ENCODE data around the gene BZW2.

The BZW2 gene

DNA sequence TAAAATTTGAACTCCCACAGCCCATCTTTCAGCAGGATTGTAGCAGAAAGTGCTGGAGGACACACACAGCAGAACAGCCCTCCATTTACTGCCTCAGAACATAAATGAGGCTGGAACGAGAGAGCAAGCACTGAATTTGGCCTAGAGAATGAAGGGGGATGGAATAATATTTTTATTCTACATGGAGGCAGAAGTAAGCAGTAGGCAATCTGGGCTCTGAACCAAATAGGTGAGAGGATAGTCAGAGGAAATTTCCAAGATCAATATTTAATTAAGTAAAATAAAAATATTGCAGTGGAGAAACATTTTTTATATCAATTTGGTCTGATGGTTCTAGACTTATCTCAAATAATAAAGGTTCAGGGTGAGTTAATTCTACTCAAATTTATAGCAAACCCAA lies 78.4 kb downstream of the BZW2 start:
- DNase-seq, result no peak

DNA sequence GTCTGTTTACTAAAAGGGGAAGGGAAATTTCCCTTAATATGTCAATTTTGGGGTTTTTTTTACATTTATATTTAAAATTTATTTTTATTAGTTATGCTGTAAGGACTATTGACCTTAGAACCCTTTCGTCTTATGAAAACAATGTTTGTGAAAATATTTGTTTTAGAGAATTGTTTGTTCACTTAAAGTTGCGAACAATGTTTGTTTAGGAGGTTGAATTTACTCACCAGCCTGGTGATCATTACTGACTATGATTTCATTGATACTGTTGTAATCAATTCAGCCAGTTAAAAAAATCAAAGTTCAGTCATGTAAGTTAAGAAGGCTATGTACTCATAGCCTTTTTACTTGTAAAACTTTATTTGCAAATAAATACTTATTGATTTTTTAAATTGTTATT lies 80.2 kb downstream of the BZW2 start:
- DNase-seq, result no peak

DNA sequence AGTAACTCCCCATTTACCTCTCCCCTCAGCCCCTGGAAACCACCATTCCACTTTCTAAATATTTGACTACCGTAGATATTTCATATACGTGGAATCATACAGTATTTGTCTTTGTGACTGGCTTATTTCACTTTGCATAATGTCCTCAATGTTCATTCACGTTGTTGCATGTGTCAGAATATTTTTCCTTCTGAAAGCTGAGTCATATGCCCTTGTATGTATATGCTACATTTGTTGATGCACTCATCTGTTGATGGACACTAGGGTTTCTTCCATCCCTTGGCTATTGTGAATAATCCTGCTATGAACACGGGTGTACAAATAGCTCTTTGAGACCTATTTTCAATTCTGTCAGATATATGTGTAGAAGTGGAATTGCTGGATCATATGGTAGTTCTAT lies 81.8 kb downstream of the BZW2 start:
- DNase-seq, result no peak

DNA sequence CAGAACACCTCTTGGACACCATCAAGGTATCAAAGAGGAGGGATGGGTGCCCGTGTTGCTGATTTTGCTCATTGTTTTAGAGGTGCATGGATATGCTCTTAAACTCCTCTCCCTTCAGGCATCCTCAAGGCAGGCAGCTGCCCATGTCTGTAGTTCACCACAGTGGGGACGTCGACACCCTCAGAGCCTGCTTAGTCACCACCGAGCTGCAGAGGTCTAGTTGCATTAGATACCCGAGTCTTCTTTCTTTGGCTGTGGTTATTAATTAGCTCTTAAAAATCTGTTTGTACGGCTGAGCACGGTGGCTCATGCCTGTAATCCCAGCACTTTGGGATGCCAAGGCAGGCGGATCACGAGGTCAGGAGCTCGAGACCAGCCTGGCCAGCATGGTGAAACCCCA lies 82.8 kb downstream of the BZW2 start:
- DNase-seq, result no peak

DNA sequence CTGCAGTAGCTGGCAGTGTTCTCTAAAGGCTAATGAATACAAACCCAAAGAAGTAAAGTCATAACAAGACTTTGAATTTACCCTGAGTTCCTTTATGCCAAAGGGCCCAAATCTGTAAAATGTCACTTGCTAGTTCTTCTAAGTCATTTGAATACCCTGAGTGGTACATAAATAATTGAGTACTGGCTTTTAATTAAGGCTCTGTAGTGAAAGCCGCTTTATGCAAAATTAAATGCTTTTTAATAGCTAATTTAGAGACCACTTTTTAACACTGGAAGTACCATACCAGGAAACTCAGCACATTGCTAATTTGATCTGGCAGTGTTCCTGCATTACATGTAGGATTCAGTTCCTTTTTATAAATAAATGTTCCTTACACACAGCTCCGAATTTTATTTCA lies 83.6 kb downstream of the BZW2 start:
- DNase-seq, result no peak

DNA sequence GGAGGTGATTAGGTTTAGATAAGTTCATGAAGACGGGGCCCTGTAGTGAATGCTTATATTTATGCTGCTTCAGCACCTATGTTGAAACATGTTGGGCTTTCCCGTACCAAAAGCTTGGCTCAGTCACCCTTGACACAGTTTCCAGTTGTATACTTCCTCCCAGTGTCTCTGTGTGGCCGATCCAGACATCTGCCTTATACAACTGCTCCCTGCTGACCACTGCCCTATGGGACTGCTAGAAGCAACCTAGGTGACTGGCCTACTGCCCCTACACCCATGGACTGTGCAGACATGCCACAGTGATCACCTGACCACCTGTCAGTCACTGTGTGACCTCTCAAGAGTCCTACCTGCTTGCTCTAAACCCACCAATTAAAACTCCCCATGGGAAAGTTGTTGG lies 85.0 kb downstream of the BZW2 start:
- no peak for DNase-seq

DNA sequence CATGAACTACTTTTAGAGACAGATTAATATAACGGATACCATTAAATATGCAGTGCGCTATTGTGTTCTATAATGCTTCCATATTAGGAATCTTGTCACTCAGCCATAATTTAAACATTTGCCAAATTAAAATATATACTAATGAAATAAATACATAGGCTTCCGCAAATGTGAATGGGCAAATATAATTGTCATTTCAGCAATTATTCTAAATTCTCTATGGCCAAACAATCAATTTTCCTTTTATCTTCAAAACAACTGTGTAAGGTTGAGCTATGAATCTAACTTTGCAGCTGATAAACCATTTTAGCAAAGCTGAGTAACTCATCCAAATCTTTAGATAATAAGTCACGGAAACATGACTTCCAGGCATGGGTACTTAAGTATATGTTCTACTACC lies 86.8 kb downstream of the BZW2 start:
- DNase-seq, result no peak

DNA sequence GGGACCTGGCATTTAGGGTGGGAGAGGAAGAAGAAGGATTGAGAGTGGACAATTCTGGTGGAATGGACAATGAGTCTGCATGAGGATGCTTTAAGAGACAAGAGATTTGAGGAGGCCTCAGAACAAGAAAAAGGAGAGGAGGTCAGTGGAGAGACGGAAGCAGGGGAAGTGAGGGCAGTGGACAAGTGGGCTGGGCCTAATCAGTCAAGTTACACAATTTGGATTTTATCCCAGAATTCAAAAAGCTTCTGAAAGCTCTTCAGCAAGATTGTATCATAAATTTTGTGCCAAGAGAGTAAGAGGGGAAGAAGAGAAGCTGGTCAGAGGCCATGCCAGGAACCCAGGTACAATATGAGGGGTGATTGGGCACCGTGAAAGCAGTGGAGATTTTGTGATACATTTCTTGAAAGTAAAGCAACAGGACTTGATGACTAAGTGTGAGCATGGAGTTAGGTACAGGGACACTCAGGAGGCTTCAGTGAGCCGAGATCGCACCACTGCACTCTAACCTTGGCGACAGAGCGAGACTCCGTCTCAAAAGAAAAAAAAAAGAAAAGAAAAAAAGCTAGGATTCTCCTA lies 88.3 kb downstream of the BZW2 start:
- DNase-seq, result no peak

DNA sequence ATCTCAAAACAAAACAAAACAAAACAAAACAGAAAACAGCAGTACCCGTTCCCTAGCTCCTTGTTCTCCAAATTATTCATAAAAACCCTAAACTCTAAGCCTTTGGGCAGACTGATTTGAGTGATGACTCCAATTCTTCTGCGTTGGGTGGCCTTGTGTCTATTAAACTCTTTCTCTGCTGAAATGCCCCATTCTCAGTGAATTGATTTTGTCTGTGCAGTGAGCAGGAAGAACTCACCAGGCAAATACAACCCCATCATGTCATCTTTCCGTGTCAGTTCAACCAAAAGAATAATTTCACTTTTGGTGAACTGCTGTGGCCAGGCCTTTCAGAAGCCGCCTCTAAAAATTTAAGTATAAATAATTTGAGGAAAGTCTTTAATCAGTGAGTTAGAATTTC lies 89.0 kb downstream of the BZW2 start:
- DNase-seq, result no peak

DNA sequence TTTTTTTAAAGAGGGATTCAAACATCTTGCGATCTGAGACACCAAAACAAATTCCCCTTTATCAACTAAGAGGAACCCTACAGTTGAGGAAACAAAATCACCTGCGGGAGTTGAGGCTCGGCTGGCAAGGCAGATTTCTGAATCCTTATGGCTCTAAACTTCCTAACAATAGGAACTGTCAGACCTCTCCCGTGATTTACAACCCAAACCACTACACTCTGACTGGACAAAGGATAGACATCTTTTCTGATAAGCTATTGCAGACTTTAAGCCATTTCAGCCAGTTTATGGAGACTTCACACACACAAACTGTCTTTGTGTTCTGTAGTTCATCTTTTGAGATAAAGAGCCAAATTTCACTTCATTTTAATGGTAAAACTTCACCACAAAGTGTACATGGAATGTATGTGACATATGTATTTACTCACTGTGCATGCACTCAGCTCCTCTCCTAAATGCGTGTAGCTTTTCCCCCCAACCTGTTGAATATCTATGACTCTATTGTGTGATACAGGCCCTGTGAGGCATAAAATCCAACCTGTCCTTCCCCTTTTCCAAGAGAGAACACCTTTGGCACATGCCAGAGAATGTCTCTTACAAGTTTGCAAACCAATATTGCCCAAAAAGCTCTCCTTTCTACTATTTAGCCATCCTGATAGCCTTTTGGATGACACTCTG lies 92.2 kb downstream of the BZW2 start:
- no peak for DNase-seq

DNA sequence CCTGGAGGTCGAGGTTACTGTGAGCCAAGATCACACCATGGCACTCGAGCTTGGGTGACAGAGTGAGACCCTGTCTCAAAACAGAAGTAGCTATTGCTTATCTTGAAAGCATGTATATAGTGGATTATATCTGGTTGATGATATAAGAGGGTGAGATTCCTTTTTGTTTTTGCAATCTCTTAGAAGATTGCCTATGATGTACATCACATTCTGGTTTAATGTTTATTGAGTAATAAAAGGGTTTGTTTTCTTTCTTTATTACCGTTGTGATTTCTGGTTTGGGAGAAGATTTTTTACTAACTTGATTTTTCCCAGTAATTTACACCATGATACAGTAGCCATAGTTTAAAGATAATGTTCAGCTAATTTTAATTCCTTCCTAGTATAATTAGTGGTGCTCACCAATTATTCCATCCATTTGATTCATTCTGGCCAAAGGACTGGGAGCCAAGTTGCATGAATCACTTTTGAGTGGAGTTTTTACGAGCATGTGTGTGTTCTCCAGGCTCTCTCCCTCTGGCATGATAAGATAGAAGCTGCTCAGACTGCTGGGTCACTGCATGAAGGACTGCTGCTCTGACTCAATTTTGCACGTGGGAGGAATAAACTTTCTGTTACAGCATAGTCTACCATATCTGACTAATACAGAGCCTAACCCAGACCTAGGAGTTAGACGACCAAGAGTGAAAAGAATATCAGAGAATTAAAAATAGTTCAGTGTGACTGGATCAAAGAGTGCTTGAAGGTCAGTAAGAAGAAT lies 94.1 kb downstream of the BZW2 start:
- no peak for DNase-seq

DNA sequence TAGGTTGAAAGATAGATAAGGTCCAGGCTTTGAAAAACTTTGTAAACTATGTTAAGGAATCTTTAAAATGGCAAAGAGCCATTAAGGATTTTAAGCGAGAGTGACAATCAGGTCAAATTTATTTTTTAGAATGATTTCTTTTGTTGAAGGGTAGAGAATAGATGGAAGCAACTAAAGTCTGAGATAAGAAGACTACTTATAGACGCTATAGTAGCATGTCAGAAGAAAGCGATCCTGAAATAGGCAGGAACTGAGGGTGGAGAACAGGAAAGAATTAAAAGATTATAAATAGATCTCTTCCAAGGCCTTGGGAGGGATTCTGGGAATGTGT lies 94.6 kb downstream of the BZW2 start:
- no peak for DNase-seq

DNA sequence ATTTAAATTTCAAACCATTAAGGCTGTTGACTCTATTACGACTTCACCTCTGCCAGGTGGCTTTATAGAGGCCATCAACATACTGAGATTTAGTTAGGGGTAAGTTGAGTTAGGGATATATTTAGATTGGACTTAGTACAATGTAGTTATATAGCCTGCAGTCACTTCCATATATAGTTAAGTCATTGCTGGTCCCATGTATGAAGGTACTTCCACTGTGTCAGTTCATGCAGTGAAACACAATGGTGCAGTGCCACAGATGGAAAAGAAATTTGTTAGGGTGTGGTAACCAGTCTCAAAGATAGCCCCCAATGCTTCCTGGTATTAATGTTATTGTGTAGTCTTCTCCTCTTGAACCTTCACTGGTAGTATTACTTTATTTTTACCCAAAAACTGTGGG lies 95.0 kb downstream of the BZW2 start:
- DNase-seq, result no peak

DNA sequence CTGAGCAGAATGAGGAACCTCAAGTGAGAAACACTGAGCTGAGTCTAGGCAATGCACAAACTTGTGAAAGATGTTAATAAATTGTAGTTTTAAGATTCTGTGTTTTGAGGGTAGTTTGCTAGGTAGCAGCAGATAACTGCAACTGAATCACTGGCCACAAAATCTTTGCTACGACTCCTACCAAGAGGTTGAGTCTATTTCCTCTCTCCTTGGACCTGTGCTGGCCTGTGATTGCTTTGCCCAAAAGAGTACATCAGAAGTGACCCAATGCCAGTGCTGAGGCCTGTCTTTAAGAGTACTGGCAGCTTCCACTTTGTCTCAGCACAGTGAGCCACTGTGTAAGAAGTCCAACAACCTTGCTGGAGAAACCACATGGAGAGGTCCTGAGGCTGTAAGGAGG lies 95.7 kb downstream of the BZW2 start:
- DNase-seq, result no peak

DNA sequence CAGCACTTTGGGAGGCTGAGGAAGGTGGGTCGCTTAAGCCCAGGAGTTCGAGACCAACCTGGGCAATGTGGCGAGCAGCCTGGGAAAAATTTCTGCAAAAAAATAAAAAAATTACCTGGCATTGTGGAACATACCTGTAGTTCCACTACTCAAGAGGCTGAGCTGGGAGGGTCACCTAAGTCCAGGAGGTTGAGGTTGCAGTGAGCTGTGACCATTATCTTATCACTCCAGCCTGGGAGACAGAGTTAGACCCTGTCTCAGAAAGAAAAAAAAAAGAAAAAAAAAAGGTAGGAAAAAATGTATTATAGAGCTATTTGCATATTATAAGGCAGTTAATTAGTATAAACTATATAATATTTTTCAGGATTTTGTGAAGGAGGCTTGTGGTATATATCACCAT lies 96.6 kb downstream of the BZW2 start:
- DNase-seq, result no peak

DNA sequence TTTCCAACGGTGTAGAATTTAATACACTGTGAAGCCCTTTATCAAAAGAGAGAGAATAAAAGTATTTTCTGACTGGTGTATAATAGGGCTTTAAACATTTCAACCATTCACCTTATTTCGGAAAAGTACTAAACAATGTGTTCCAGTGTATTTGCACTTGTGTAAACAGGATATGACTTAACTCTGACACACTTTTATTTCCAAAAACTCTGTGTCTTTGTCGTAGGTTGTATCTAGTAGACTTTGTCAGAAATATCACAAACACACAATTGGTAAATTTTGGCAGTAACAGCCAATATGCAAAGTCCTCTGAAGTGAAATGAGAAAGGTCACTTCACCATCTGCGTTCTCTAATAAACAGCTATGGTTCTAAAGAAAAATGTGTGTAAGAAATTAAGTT lies 97.3 kb downstream of the BZW2 start:
- no peak for DNase-seq

DNA sequence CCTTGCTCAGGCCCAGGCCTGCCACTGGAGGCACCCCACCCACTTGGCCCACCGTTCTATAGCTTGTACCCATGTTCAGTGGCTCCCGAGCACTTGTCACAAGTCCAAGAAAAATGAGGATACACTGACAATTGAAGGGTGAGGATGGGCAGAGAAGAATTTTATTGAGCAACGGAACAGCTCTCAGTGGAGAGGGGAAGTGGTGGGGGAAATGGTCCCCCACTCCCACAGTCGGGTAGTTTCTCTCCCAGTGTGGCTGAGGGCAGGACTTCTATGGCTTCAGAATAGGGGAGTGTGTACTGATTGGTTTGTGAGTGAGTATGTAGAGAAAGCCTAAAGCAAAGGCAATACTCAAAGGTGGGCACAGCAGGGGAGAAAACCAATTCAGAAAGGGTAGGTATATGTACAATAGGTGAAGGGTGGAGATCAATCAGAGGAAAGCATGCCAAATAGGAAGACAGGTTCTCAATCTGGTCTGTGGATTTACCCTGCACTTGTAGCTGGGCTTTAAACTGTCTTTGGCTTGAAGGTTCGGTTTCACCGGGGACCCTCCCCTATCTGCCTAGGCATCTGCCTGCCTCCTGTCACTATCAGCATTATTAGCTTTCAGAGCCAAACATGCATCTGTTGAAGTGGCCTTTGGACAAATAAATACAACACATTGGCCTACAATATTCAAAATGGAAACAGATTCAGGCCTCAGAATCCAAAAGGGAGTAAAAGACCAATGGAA lies 98.7 kb downstream of the BZW2 start:
- DNase-seq, result no peak

DNA sequence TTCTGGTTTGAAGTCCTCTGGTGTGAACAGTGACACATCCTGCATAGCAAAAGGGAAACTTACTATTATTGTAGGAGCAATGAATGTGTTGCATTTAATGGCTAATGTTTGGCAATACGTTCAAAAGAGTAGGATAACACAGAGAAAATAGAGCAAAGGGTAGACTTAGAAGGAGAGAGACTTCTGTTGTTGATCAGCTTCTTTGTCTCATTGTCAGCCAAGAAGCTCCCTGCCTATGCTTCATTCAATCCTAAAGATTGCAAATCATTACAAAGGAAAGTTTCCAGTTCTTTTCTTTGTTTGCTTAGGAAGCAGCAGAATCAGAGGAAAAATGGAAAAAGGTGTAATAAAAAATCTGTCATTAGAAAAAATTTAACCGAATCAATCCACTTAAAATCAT lies 99.7 kb downstream of the BZW2 start:
- DNase-seq, result no peak

DNA sequence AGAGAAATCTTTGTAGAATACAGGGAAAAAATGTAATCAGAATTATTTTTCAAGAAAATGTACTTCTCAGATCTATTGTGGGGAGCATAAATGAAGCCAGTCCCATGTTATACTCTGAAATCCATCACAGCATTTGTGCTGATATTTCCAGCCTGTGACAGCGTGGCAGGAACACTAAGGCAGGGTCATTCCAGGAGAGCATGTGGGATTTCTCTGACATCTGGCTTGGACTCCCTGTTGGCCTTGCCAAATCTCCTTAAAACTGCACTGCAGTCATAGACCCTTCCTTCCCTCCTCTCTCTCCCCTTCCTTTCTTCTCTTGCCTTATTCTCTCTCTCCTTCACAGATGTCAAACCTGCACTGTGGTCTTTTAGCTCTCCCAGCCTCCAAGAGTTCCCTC lies 101.1 kb downstream of the BZW2 start:
- DNase-seq, result no peak

DNA sequence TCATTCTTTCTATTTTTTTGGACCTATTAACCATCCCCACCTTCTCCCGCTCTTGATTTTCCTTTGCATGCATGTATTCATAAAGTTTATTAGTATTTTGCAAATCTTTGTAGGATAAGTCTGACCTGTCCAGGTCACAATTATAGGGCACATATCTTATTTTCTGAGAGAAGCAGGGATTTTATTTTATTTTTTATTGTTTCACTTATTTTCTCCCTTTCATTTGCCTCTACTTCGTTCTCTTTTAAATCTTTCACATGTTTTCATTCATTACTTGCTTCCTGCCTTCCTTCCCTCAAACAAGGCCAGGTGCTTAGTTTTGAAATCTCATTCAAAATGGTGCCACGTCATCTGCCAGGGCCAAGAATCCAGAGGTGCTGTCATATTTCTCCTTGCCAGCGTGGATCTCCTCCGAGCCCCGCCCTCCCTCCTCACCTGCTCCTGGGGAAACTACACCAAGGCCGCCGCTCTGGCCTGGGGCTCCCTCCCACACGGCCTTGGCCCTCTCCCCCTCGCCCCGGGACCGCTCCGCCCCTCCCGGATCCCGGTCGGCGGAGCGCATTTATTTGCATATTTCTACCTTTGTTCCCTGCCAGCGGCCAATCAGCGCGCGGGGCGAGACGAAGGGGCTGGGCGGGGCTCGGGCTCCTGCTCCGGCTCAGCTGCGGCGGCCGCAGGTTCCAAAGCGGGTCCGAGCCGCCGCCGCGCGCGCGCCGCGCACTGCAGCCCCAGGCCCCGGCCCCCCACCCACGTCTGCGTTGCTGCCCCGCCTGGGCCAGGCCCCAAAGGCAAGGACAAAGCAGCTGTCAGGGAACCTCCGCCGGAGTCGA lies 107.3 kb downstream of the BZW2 start, which contains the start of gene TSPAN13:
TSS of gene TSPAN13 (plus strand) at position 654 of the 830 bp plus-strand sequence. CDS start 213 bp downstream, outside the sequence.
- DNase-seq, result peak; percentile 81

DNA sequence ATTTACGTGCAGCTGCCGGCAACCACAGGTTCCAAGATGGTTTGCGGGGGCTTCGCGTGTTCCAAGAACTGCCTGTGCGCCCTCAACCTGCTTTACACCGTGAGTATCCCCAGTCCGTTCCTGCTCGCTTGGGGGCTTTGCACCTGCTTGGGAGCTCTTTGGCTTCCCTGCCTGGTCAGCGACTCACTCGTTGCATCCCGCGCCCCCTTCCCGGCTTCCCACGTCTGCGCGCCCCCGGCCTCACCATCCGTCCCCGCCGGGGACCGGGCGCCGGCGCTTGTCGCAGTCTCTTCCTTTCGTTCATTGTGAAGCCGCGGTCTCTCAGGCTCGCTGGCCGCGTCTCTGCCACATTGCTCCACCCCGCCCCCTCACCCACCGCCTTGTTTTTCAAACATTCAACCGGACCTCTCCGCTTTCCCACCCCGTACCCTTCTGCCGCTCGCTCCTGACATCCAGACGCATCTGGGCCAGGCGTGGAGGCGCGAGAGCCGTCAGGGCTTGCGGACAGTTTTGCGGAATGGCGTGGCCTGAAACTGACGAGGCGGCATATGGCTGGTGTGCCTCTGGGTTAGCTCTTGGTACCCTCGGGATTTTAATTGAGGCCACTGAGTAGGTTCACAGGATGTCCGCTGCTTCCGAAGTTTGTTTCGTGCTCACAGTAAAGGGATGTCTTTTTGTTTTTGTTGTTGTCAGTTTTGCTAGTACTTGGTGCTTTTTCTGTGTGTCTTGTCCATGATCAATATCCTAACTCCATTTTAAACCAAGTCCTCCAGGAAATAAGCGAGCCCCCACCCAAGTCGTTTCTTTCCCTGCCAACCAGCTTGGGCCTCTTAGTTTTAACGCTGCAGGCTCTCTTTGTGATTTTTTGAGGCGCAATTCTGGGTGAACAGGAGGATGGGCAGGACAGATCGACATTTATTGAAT lies 108.2 kb downstream of the BZW2 start:
- peak; percentile 31 for DNase-seq

DNA sequence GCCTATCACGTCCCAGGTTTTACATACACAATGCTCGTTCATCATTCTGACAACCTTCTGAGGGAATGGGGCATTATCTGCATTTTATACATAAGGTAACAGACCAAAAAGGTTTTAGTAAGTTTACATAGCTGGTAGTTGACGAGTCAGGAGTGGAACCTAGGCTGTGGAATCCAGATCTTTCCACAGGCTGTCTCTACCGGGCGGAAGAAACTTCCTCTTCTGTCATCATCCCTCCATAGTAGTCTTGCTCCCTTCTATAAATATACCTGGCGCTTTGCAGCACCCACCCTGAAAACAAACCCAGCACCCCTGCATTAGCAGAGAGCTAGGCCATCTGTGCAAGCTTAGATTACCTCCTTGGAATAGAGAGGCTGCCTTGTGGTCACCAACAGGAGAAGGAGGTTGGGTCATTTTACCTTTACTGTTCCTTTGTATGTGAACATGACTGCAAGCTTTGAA lies 108.9 kb downstream of the BZW2 start:
- no peak for DNase-seq

Measured in stimulated activated CD4-positive, alpha-beta T cell treated with anti-CD3 and anti-CD28 coated beads, Interleukin-15, amount 100 ng/mL, for 24 hours (primary cell).